Tibial nerve (tissue), 4 donors: ENCODE measurements around the gene NCK2. TPM values are rescaled to one million over a fixed set of nuclear protein-coding genes. Genes with fewer than 3 reads are reported as not detected.

Source experiments
- DNase-seq, 2 donors: peaks; one replicate each; pipeline ENCODE4 v3.0.0-alpha.2; 2019; ENCODE audit warnings: low spot score in 2 of 2
- H3K27ac ChIP-seq, 4 donors: fragments of 200-600 bp; sonication (generic) in 3 of 4; one replicate each; pipeline ENCODE4 v1.5.1; 2017 to 2019; ENCODE audit warnings: mild to moderate bottlenecking in 1 of 4
- H3K27me3 ChIP-seq, 2 donors: fragments of 200-600 bp; sonication (generic) in 1 of 2; one replicate each; pipeline versions ENCODE4 v1.5.1 to v1.6.0; 2017 to 2019
- H3K36me3 ChIP-seq, 3 donors: fragments of 200-600 bp; sonication (generic); one replicate each; pipeline ENCODE4 v1.5.1; 2018 to 2019
- H3K4me1 ChIP-seq, 4 donors: fragments of 200-600 bp; sonication (generic) in 3 of 4; one replicate each; pipeline ENCODE4 v1.5.1; 2017 to 2019
- H3K4me3 ChIP-seq, 4 donors: fragments of 200-600 bp; sonication (generic) in 3 of 4; one replicate each; pipeline ENCODE4 v1.5.1; 2017 to 2019; ENCODE audit warnings: mild to moderate bottlenecking in 1 of 4, moderate library complexity in 1 of 4
- H3K9me3 ChIP-seq, 4 donors: fragments of 200-600 bp; sonication (generic) in 3 of 4; one replicate each; pipeline ENCODE4 v1.5.1; 2017 to 2019
- EP300 ChIP-seq, 2 donors: sonication (generic); formaldehyde crosslinking; IDR thresholded peaks; one replicate each; pipeline ENCODE4 v1.6.1; 2017; ENCODE audit warnings: antibody characterized with exemption in 2 of 2, mild to moderate bottlenecking in 1 of 2
- POLR2A ChIP-seq, 2 donors: fragments of 450-650 bp; IDR thresholded peaks; one replicate each; pipeline ENCODE4 v1.6.1; 2017; ENCODE audit warnings: antibody characterized with exemption in 2 of 2, mild to moderate bottlenecking in 2 of 2, moderate library complexity in 2 of 2
- WGBS, 2 donors: methylation state at CpG; one replicate each; pipeline ENCODE4 v1.1.5; 2018; 5-methylcytosine and 5-hydroxymethylcytosine counted together
- total RNA-seq, 4 donors: library from RNA; depleted of rRNA; stranded (reverse); fragments of >200 nt; gene quantifications; one replicate each; pipeline ENCODE4 v1.1.0, GENCODE V29; 2016
- TF ChIP-seq, protein P1 (sequence below), 5 experiments: fragments of 200-600 bp in 3 of 5; fragments of 450-650 bp in 2 of 5; sonication (generic) in 3 of 5; IDR thresholded peaks; one replicate each; pipeline ENCODE4 v1.5.1; 2016 to 2019; ENCODE audit warnings: antibody characterized with exemption in 5 of 5, mild to moderate bottlenecking in 3 of 5, moderate library complexity in 2 of 5

The NCK2 gene
- total RNA-seq, 4 donors from 2014 or later: 22.6 to 35.9 (median 28.1) TPM

DNA sequence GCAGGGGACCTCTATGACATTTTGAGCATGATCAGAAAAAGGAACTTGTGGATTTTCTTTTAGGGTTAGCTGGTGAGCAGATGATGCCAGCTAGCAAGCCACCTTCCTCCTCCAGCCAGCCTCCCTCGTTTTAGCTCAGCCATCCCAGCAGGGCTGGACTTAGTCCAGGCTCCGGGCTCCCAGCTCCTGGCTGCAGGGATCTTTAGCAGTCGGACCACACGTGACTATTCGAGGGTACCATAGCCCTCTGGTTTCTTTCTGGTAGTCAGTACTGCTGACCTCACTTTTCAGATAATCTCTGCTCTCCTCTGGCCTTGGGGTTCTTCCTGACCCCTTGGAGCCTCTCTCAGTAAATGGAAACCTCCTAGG is 31.8 kb downstream of the NCK2 start:
- Histone ChIP-seq H3K4me1 (peaks cover 0 to 47% (median 20%) of the 10 kb centered on the region in 4 donors), H3K36me3 (no peaks in the 10 kb centered on the region), H3K27ac (peak overlapping the region in 1 of 4 donors; percentile 50)

DNA sequence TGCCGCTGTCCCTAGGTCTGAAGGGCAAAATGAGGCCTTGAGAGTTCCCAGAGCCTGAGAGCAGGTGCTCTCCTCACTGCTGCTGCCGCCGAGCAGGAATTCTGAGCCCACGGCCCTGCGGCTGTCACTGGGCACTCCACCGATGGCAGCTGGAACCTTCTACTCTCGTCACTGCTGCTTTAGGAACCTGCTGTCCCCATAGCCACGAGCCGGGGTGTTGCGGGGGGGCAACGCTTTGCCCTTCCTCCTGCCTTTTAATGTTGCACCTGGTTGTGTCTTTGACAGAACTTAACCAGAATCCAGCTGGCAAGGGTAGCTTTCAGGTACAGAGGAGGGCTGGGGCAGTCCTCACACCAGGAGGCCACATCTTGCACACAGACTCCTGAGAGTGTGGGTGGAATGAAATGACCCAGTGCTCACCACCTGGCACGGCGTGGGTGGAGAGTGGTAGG is 32.3 kb downstream of the NCK2 start:
- peaks cover 0 to 42% (median 18%) of the 10 kb centered on the region in 4 donors for H3K4me1 ChIP-seq
- 82 to 92% methylated on average over 13 of the region's 13 CpGs for WGBS, 2 donors

More for the DNA sequence above, 31.8 kb downstream of the NCK2 start:
- Histone ChIP-seq H3K4me3 (no peak overlapping the region), H3K9me3 (no peaks in the 10 kb centered on the region), H3K27me3 (no peaks in the 10 kb centered on the region)
- TF ChIP-seq, protein P1, sequence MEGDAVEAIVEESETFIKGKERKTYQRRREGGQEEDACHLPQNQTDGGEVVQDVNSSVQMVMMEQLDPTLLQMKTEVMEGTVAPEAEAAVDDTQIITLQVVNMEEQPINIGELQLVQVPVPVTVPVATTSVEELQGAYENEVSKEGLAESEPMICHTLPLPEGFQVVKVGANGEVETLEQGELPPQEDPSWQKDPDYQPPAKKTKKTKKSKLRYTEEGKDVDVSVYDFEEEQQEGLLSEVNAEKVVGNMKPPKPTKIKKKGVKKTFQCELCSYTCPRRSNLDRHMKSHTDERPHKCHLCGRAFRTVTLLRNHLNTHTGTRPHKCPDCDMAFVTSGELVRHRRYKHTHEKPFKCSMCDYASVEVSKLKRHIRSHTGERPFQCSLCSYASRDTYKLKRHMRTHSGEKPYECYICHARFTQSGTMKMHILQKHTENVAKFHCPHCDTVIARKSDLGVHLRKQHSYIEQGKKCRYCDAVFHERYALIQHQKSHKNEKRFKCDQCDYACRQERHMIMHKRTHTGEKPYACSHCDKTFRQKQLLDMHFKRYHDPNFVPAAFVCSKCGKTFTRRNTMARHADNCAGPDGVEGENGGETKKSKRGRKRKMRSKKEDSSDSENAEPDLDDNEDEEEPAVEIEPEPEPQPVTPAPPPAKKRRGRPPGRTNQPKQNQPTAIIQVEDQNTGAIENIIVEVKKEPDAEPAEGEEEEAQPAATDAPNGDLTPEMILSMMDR (IDR thresholded peaks at IDR 0.05): no peak
- 57 to 69% methylated on average over 5 of the region's 5 CpGs for WGBS, 2 donors
- no peak for DNase-seq

DNA sequence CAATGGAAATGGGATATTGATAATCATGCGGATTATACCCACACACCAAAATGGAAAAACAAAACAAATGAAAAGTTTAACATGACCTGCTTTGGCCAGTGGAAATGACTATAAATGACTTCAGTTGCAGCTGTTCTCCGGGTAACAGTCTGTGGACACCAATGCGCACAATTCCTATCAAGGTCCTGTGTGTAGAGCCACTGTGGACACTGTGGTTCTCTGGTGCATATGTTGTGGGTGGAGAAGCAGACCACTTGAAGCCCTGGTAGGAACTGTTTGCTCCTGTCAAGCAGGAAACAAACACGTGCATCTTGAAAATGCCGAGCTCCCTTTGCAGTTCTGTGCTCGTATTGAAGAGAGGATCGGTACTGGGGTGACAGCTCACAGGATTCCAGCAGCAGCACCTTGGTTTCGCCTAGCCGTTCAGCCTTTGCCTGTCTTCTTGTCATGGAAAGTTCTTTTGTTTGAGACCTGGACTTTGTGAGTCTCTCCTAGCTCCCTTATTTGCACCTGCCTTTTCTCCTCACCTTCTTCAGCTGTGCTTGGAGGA is 32.9 kb downstream of the NCK2 start:
- H3K4me3 ChIP-seq: no peak overlapping the region
- H3K27me3 ChIP-seq: no peaks in the 10 kb centered on the region
- H3K27ac ChIP-seq: no peak overlapping the region
- no peak for DNase-seq
- H3K36me3 ChIP-seq: no peaks in the 10 kb centered on the region
- TF ChIP-seq, protein P1 (IDR thresholded peaks at IDR 0.05): no peak
- no peak for TF ChIP-seq POLR2A (IDR thresholded peaks at IDR 0.05)
- no peak for TF ChIP-seq EP300 (IDR thresholded peaks at IDR 0.05)
- H3K4me1 ChIP-seq: peaks cover 0 to 37% (median 16%) of the 10 kb centered on the region in 4 donors
- no peaks in the 10 kb centered on the region for H3K9me3 ChIP-seq
- WGBS, 2 donors: 81 to 85% methylated on average over 9 of the region's 9 CpGs

More for the DNA sequence above, 32.3 kb downstream of the NCK2 start:
- Histone ChIP-seq H3K4me3 (no peak overlapping the region), H3K27me3 (no peaks in the 10 kb centered on the region), H3K27ac (peak overlapping the region in 1 of 4 donors; percentile 50), H3K9me3 (no peaks in the 10 kb centered on the region), H3K36me3 (no peaks in the 10 kb centered on the region)
- DNase-seq: no peak
- TF ChIP-seq POLR2A (IDR thresholded peaks at IDR 0.05): no peak
- no peak for TF ChIP-seq EP300 (IDR thresholded peaks at IDR 0.05)
- TF ChIP-seq, protein P1 (IDR thresholded peaks at IDR 0.05): no peak

DNA sequence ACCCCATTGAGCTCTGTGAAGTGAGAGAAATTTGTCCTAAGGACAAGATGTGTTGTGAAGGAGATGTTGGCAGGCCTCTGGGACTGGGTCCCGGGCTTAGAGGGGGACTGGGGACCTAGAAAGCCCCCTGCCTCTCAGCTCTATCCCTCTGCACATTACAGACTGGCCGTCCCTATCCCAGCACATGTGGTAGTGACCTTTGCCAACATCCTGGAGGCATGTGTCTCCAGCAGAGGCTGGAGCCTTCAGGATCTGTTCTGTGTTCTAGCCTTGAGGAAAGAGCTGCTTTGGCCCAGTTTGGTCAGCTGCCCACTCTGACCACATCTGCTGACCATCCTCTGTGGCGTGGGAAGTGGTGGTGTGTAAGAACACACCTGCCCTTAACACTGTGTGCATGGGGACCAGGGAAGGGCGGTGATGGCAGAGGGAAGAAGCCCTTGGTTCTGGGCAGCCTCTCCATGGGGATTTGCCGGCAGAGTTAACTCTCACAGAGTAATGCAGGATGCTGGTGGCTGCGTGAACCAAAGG is 33.4 kb downstream of the NCK2 start:
- peaks cover 0 to 33% (median 16%) of the 10 kb centered on the region in 4 donors for H3K4me1 ChIP-seq
- DNase-seq: no peak
- no peak overlapping the region for H3K4me3 ChIP-seq
- H3K36me3 ChIP-seq: no peaks in the 10 kb centered on the region
- no peak for TF ChIP-seq POLR2A (IDR thresholded peaks at IDR 0.05)
- TF ChIP-seq, protein P1 (IDR thresholded peaks at IDR 0.05): no peak
- whole genome bisulfite sequencing, 2 donors: 78 to 84% methylated on average over 6 of the region's 6 CpGs
- no peaks in the 10 kb centered on the region for H3K27me3 ChIP-seq
- no peak overlapping the region for H3K27ac ChIP-seq
- H3K9me3 ChIP-seq: no peaks in the 10 kb centered on the region

DNA sequence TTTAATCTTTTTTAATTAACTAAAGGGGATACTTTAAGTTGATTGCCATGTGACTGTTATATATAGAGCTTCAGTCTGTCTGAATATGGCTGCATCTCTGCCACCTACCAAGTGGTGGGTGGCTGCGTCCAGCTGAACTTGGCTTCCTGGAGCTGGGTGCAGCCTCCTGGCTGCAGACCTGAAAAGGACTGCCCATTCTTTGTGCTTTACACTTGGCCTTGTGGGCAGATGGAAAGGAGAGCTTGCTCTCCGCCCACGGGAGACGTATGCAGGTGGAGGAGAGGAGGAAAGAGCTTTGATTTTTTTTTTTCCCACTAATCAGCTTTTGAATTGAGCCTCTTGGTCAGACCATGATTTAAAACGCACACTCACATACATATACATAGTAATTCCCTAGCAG is 34.7 kb downstream of the NCK2 start:
- DNase-seq: no peak
- 62 to 68% methylated on average over 5 of the region's 5 CpGs for WGBS, 2 donors
- Histone ChIP-seq H3K4me3 (no peak overlapping the region), H3K4me1 (peaks cover 0 to 33% (median 13%) of the 10 kb centered on the region in 4 donors), H3K36me3 (no peaks in the 10 kb centered on the region), H3K27ac (no peak overlapping the region), H3K9me3 (no peaks in the 10 kb centered on the region), H3K27me3 (no peaks in the 10 kb centered on the region)
- TF ChIP-seq EP300 (IDR thresholded peaks at IDR 0.05) (no peak), POLR2A (IDR thresholded peaks at IDR 0.05) (no peak)
- TF ChIP-seq, protein P1 (IDR thresholded peaks at IDR 0.05): no peak
